GOT3 (cell line): ENCODE data around the gene SMIM21.

Source experiments
- DNase-seq: peaks from one replicate; lab custom pipeline; 2025; ENCODE audit warnings: mixed read lengths; lab: John Stamatoyannopoulos, UW

The SMIM21 gene

DNA sequence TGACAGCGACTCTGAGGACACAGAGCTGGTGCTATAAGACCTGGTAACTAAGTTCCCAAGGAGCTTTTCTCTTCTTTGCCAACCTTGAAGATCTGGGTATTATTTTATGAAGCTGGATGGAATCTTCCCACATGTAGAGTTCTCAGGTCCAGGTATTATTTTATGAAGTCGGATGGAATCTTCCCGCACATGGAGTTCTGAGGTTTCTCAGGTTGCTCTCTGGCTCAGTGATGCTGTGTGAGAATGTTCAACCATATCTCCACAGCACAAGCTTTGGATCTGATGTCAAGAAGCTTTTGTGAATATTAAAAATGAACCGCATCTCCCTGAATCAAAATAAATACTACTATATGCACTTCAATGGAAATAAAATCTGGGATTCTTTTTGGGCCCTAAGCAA lies at the start of gene SMIM21:
SMIM21 (minus strand) TSS at position 101 of the 400 bp plus-strand sequence. CDS start 140 bp downstream, outside the sequence.
- DNase-seq: no peak

DNA sequence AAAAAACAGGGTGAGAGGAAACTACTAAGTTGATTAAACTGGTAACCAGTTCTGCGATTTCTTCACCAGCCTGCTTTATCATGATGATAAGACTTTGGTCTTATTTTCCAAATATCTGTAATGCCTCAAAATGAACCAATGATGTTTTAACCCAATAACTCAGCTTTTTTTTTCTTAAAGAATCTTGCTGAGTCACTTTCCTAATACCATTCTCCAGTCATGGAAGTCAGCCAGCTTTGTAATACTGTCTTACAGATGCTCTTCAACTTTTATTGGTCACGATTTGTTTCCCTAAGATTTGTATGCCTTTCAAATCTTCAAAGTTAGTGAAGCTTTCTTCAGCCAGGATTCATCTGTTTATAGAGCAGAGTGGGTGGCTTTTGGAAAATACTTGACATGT lies 47.7 kb upstream of the SMIM21 start:
- DNase-seq: no peak

DNA sequence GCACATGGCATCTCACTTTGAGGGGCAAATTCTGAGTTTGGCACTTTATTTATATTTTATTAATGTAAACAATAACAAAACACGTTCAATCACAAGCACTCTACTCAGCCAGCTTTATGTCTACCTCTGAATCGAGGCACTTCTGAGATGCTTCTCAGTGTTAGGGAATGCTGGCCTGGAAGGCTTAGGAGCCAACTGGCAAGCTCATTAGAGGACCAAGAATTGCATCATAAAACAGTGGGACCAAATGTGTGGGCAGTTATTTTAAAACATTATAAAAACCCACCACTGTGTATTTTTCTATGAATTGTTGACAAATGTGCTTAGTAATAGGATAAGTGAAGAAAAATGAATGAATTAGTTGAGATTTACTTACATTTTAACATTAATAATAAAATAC lies 46.8 kb upstream of the SMIM21 start:
- no peak for DNase-seq

DNA sequence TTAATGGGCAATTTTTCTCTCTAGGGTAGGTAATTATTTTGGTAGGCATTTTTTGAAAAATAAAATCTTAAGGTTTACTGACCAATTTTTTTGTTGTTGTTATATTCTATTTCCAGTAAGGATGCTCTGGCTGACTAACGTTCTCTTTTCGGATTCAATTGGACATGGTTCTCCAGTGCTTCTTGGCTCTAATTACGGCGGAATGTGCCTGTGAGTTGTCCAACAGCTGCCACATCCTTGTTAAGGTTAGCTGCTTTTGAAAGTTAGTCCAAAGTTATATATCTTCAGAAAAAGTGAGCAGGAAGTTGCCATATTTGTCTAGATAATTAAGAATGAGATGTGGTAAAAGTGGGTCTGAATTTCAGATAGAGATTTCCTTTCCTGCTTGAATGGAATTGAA lies 45.8 kb upstream of the SMIM21 start:
- no peak for DNase-seq

DNA sequence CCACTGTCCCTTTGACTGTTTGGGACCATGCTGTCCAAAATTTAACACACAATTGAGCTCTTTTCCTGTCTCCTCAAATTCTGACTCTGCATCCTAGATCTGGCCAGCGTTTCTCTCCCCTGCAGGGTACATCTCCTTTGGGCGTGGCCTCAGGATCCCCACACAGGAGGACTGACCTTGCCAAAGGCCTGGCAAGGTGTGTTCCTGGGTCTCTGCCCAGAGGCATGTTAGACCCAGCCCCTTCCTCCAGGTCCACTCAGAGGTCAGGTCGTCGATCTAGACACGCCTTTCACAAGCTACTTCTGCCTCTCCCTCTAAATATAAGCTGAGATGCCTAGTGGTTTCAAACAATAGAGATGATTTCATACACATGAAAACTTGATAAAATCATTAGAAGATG lies 45.4 kb upstream of the SMIM21 start:
- no peak for DNase-seq

DNA sequence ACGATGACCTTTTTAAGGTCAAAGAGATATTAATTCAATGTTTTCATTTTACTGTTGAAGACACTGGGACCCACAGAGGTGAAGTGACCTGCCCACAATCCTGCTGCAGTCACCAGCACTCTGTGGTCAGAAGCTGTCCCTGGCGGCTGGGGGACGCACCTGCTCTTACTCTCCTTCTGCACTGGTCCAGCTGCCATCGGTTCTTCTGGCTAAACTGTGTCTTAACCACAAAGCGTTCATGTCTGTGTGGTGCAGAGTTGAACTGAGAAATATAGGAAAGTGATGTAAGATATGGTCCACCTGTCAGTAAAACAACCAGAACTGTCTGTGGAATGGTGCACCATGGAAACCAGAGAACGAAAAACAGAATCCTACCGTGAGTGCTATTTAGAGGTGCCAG lies 44.9 kb upstream of the SMIM21 start:
- DNase-seq: no peak

DNA sequence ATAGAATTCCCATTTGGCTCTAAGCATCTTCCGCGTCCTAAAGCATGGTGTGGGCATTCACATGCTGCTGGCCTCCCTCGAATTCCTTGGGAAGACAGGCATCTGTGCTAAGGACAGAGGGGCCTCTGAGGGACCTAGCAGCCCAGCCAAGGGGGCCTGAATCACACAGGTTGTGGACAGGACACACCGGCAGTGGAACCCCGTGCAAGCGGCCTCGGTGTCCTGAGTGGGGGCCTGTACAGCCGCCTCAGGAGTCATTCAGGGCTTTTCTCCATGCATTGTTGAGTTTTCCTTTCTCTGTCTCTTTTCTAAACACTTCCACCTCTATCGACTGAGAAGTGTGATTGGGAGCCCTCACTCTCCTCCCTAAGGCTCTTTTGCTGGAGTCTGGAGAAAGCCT lies 44.3 kb upstream of the SMIM21 start:
- DNase-seq: no peak

DNA sequence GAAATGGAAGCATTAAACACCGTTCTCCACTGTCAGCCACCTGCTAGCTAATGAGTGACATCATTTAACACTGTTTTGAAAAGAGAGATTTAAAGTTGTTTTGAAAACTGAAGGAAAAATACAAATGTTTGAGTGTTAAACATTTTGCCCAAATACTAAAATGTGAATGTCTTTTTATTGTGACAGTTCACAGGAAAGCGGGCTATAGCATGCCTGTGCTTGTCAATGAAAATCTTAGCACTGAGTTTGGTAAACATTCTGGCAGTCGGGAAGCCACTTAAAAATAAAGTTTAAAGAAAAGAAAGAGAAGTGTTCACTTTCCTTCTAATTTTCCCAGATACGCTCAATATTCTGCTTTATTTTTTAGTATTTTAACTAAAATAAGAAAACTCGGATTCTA lies 40.3 kb upstream of the SMIM21 start:
- no peak for DNase-seq

DNA sequence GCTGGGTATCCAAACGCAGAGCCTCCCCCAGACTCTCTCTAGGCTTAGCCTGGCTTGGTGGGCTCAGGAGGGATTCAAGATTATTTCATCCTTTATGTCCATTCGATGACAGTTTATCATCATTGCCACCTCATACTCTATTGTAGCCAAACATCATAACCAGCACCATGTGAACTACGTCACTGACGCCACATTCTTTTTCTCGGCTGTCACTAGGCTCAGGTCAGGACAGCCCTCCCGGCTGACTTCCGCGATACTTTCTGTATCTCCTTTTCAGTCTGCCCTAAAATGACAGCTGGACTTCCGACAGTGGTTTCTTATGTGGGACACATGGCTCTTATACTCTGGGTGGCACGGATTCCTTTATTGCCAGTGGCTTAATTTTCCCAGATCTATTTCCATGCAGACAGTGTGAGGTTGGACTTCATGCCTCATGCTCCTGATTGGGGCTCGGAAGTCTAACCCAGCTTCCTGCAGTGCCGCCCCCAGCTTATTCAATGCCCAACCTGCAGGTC lies 39.8 kb upstream of the SMIM21 start:
- no peak for DNase-seq

DNA sequence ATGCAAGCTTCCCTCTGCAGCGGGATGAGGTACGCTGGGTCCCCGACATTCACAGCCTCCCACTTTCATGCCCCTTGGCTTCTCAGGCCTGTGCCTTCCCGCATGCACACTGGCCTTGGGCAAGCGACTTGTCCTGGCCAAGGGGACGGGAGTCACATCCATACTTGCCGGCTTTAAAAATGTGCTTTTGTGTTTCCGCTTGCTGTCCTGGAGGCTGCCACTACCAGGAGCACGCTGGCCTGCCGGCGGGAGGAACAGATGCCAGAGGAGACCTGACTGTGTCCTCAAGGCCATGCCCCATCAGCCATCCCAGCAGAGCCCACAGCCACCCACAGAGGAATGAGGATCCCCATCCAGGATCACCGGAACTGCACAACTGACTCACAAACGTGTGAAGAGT lies 36.9 kb upstream of the SMIM21 start:
- no peak for DNase-seq

DNA sequence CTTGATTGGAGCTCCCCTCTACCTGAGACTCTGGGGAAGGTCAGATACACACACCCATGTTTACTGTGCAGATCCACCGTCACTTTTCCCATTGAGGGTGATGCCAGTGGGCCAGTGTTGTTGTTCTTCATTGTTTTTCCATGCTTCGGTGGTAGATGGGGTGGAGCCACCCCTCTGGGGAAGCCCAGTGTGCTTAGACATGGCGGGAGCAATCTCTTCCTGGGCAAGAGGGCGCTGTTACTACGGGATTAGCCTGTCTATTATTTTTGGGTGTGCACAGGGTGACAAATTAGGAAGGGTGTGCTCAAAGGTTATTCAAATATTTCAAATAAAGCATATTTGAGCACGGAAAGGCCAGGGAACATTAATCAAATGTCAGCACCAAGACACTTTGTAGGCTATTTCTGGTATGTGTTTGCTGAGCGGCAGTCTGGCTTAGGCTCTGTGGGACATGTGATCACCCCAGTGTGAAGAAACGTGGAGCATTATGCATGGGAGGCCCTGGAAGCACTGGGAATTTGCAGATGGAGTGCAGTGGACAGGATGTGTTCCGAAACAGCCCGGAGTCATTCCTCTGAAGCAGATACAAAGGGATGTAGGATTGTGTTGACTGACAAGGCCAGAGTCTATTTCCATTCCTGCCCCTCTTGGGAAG lies 34.8 kb upstream of the SMIM21 start:
- no peak for DNase-seq

DNA sequence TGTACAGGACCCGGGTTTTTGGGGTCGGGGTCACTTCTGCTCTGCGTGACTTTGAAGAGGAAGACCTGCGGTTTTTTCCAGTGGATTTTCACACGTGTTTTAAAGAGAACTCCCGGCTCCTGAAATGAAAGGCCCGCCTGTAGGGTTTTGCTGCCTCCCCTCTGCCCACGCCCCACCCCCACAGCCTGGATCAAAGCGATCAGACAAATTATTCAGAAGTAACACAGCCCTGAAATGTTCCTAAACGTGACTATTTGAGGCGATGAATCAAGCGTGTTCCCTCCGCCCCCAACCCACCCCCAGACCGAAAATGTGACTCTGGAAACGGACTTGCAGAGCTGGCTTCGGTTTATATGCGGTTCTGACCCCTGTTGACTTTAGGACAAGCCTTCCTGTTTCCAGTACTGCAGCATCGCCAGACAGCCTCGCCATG lies 28.7 kb upstream of the SMIM21 start:
- no peak for DNase-seq

DNA sequence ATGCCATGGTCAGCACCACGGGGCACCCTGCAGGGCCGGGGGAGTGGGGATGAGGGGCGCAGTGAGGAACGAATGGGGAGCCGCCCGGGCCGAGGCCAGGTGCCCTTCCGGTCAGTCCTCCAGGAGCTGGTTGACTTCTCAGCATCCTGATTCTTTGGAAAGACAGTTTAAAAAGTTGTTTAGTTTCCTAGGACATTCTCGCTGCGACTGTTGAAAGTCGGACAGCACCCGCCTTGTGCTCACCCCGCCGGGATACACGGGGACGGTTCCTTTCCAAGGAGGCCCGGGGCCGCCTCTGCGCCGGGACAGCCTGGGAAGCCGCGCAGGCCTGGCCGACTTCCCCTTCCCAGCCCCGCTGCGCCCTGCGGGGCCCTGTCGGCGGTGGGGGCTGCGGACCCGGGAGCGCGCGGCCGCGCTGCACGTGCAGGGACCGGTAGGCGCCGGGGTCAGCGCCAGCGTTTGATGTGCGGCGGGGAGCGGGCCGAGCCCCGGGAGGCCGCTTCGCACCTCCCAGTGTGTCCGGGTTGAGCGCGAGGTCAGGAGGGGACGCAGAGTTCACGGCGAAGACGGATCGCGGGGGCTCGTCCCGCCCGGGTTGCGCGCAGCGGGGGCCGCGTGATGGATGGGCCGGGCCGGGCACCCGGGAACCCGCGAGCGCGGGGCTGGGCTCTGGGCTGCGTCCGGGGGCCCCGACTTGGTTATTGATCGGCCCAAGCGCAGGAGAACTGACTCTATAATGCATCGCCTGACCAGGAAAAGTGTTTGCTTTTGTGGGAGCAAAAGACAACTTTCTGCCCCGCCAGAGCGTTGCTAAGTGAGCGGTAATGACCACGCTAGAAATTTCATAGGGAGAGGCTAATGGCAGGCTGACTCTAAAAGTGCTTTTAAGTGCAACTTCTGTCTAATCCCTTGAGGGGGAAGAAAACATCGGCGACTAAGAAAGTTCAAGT lies 28.0 kb upstream of the SMIM21 start:
- no peak for DNase-seq

DNA sequence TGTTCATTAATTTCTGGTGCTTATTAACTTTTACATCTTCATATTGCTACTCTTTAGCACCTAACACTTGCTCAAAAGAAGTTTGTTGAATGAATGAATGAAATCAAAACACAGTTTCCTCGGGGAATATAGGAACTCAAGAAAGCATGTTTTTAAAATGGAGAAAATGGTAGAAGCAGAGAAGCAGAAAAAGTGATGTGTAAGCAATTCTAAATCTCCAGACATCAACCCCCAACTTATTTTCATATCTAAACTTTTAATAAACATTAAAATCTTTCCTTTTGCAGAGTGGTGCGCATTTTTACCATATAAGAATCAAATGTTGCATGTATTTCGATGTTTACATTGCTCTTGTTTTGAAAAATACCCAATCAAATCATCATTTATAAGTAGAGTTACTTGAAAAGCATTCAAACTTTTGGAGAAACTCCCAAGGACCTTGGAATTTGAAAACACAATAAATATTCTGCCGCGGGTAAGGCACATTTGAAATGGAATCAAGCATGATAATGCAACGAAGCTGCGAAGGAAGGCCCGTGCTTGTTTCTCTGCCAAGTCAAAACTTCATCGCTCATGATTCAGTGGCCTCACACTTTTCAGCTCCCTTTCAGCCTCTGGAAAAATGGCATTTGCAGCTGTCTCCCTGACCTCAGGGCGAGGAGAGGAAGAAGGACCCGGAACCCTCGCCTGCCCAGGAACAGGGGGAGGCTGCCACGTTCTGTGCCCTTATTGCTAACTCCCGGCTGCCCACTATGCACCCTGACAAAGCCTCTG lies 26.7 kb upstream of the SMIM21 start:
- DNase-seq: no peak

DNA sequence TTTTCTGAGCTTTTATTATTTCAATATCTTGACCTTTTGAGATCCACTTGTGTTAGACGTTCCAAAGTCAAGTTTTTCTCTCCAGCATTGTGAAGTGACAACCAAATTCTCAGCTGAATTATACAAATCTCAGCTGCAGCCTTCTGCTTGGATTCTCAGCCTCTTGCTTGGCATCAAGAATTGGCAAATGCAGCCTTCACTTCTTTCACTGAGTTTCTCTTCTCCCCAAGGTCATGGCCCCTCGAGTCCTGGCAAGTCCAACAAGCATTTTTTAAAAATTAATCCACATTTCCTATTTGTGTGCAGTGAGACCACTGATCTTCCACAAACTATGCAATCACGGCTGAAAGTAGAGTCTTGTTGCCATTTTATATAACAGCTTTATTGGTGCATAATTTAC lies 23.4 kb upstream of the SMIM21 start:
- no peak for DNase-seq

DNA sequence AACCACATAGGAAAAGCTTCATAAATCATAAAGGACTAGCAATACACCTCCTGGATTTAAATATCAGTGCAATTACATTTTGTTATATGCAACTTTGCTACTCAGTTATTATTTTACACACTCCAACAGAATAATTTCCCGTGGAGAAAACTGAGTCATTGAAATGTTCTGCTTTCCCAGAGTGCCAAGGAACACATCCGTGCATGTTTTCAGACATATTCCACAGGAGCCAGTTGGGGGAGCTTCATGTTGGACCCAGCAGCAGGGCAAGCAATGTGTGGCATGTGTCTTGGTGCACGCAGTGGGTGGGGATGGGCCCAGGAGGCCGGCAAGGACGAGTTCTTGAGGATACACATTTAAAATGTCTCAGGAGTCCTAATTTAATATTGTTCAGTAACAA lies 14.4 kb upstream of the SMIM21 start:
- DNase-seq: no peak

DNA sequence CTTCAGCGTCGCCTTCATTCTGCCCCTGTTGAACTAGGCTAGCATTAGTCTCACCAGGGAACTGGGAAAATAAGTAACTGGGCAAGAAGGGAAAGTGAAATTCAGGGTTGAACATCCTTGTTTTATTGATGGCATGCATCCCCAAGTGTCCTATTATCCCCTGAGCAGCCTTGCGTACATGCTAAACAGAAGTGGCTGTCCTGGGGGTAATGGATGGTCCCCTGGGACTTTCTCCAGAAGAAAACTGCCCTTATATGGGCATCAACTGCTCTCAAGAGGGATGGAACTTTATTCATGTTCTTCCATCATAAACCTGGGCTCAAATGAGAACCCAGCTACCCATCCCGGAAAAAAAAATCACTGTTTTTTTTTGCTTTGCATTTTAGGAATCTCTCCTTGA lies 11.8 kb upstream of the SMIM21 start:
- DNase-seq: no peak

DNA sequence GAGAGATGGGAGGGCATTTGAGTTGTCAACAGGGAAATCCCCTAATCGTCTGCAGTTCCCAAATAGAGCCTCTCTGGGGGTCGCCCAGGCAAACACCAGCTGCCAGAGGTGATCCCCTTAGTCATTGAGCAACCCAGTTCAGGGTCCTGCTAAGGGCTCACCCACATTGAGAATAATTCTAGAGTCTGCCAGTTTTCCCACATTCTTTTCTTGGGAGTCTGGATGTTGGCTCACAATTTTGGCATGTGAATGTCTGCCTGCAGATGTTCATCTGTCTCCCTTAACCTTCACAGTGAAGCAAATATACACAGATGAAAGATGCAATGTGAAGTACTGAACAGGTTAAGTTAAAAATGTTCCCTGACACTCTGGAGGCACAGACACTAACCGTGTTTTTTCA lies 11.4 kb upstream of the SMIM21 start:
- no peak for DNase-seq

DNA sequence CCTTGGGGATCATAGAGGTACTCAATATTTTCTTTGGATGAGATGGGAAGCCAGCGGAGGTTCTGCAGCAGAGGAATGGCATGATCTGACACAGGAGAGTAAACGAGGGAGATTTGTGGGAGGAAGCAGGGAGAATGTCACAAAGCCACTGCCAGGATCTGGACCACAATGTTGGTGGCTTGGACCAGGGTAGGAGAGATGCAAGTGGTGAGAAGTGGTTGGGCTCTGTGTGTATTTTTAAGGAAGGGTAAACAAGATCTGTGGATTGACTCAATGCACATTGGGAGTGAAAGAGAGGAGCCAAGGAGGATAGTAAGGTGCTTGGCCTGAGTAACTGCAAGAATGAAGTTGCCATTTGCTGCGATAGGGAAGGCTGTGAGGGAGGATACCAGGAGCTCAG lies 10.5 kb upstream of the SMIM21 start:
- DNase-seq: no peak

DNA sequence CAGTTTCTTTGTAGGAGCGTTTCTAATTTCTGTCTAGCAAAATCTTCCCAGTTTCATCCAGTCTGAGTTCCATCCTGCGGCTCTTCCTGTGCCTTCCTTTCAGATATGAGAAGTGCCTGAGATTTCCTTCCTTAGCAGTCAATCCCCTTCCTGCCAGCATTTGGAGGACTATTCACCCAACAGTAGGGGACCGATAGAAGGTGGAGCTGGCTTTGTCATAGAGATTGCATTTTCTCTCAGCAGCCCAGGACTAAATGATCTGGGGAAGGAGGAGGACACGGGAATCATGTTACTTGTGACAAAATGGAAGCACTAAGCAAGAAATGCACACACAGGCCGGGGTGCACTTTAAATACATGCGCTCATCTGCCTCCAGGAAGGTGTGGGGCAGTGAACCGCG lies 5.6 kb upstream of the SMIM21 start:
- DNase-seq: no peak

DNA sequence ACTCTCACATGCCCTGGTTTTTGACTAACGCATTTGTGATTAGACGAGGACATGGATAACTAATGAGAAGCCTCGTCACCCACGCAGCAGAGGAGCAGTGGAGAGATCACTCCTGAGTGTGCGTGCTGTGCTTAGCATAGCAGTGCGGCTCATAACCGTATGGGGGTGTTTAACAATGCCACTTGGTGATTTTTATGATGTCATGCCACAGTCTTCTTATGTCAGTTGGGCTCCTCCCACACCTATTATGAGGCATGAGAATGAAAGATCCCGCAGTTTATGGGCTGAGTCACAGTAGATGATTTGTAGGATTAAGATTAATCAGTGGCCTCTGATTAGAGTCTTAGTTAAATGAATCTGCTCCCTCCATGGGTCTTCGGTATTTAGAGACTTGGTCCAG lies 2.5 kb upstream of the SMIM21 start:
- DNase-seq: no peak

DNA sequence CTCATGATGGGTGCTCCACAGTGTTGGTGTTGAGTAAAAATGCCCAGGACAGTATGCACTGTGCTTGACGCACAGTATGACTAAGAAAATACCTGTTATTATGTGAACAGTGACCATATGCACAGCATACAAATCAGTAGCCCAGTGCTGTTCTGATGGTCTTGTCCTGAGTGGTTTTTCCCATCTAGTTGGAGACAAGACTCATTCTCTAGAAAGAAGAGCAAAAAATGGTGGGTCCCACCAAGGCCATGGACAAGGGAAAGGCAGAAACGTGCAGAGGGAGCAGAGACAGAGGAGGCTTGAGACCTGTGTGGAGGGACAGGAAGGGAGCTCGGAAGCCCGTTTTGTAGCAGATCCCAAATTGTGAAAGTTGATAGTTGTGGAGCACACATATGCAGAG lies 987 bp upstream of the SMIM21 start:
- no peak for DNase-seq
